ENCODE data around the gene CTBS. TPM values are rescaled to one million over a fixed set of nuclear protein-coding genes. Genes with fewer than 3 reads are reported as not detected.
A peak's percentile ranks its signal among the peaks of the same experiment; 100 is the strongest.

The CTBS gene
- total and polyA plus RNA-seq, 2 of the 13 experiments (the other 11 are each of a cell fraction or from before 2014, with no cell fraction given) = 4.7 to 12.4 TPM

DNA sequence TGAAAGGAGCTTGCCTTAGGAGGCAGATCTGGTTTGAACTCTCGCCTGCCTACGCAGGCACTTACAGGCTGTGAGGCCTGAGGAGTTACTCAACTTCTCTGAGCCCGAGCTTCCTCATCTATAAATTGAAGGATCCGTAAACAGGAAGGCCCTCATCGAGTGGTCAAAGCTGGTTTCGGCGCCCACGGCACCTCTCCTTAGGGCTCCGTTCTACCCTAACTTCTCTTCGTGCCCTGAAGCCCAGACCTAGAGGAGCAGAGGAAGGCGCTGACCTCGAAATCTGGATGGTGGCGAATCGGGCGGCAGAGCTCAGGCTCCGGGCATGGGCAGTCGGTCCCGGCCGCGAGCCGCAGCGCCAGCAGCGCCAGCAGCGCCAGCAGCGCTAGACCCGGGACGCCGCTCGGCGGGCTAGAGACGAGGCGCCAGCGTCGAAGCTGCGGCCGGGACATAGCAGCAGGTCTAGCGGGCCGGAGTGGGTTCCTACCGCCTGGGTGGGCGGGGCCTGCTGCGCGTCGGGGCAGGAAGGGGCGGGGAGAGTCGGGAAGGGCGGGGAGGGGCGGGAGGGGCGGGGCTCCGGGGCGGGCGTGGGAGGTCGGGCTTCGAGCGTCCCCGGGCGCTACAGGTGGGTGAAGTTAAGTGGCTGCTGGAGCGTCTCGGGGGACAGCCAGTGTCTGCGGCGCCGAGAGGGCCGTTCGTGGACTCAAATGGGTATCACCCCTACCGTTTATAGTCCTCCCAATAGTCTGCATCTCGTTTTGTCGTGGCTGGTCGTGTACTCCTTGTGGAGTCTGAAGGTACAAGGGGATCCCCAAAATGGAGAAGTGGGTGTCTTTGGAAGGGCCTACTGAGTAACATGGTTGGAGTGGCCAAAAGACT lies at the start of gene CTBS (continued):
- TF ChIP-seq, protein P1, sequence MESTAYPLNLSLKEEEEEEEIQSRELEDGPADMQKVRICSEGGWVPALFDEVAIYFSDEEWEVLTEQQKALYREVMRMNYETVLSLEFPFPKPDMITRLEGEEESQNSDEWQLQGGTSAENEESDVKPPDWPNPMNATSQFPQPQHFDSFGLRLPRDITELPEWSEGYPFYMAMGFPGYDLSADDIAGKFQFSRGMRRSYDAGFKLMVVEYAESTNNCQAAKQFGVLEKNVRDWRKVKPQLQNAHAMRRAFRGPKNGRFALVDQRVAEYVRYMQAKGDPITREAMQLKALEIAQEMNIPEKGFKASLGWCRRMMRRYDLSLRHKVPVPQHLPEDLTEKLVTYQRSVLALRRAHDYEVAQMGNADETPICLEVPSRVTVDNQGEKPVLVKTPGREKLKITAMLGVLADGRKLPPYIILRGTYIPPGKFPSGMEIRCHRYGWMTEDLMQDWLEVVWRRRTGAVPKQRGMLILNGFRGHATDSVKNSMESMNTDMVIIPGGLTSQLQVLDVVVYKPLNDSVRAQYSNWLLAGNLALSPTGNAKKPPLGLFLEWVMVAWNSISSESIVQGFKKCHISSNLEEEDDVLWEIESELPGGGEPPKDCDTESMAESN (CRISPR knock-in tag; conservative IDR thresholded peaks at IDR 0.05) = peak; percentile 91
- TF ChIP-seq ZNF101 (CRISPR knock-in tag; IDR thresholded peaks at IDR 0.05; ENCODE audit: borderline replicate concordance, low read depth) (no peak), RORA (CRISPR knock-in tag; IDR thresholded peaks at IDR 0.05) (0 out of 2 replicates have a peak, but pooled peaks have one; percentile 56), ZNF709 (CRISPR knock-in tag; IDR thresholded peaks at IDR 0.05) (peak; percentile 86; the same call in 1 of the 2 replicates), MAFF (IDR thresholded peaks at IDR 0.05; ENCODE audit: low read depth, low read length) (no peak), ZNF720 (CRISPR knock-in tag; IDR thresholded peaks at IDR 0.05) (0 out of 2 replicates have a peak, but pooled peaks have one; percentile 64), ZBTB7A (CRISPR knock-in tag; IDR thresholded peaks at IDR 0.05) (no peak), EED (CRISPR knock-in tag; IDR thresholded peaks at IDR 0.05) (0 out of 2 replicates have a peak, but pooled peaks have one; percentile 78), AKAP8 (CRISPR knock-in tag; IDR thresholded peaks at IDR 0.05) (no peak), NFE2L1 (CRISPR knock-in tag; IDR thresholded peaks at IDR 0.05; ENCODE audit: borderline replicate concordance) (no peak; the same call in 1 of the 2 replicates), ZFP36 (IDR thresholded peaks at IDR 0.05; ENCODE audit: borderline replicate concordance, low read depth, low read length, partially characterized antibody) (no peak), YEATS4 (CRISPR knock-in tag; IDR thresholded peaks at IDR 0.05; ENCODE audit: borderline replicate concordance) (peak; percentile 78), SMAD9 (CRISPR knock-in tag; IDR thresholded peaks at IDR 0.05) (no peak), KLF15 (CRISPR knock-in tag; IDR thresholded peaks at IDR 0.05; ENCODE audit: borderline replicate concordance) (no peak), ZNF556 (CRISPR knock-in tag; IDR thresholded peaks at IDR 0.05; ENCODE audit: borderline replicate concordance) (no peak), REPIN1 (CRISPR knock-in tag; IDR thresholded peaks at IDR 0.05; ENCODE audit: borderline replicate concordance, low read depth) (no peak), ZFP37 (CRISPR knock-in tag; IDR thresholded peaks at IDR 0.05; ENCODE audit: borderline replicate concordance) (no peak), ZFAT (CRISPR knock-in tag; conservative IDR thresholded peaks at IDR 0.05) (0 out of 2 replicates have a peak, but pooled peaks have one; percentile 37)
- TF ChIP-seq, protein P2, sequence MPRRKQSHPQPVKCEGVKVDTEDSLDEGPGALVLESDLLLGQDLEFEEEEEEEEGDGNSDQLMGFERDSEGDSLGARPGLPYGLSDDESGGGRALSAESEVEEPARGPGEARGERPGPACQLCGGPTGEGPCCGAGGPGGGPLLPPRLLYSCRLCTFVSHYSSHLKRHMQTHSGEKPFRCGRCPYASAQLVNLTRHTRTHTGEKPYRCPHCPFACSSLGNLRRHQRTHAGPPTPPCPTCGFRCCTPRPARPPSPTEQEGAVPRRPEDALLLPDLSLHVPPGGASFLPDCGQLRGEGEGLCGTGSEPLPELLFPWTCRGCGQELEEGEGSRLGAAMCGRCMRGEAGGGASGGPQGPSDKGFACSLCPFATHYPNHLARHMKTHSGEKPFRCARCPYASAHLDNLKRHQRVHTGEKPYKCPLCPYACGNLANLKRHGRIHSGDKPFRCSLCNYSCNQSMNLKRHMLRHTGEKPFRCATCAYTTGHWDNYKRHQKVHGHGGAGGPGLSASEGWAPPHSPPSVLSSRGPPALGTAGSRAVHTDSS (CRISPR knock-in tag; conservative IDR thresholded peaks at IDR 0.05) = no peak
- TF ChIP-seq, protein P3, sequence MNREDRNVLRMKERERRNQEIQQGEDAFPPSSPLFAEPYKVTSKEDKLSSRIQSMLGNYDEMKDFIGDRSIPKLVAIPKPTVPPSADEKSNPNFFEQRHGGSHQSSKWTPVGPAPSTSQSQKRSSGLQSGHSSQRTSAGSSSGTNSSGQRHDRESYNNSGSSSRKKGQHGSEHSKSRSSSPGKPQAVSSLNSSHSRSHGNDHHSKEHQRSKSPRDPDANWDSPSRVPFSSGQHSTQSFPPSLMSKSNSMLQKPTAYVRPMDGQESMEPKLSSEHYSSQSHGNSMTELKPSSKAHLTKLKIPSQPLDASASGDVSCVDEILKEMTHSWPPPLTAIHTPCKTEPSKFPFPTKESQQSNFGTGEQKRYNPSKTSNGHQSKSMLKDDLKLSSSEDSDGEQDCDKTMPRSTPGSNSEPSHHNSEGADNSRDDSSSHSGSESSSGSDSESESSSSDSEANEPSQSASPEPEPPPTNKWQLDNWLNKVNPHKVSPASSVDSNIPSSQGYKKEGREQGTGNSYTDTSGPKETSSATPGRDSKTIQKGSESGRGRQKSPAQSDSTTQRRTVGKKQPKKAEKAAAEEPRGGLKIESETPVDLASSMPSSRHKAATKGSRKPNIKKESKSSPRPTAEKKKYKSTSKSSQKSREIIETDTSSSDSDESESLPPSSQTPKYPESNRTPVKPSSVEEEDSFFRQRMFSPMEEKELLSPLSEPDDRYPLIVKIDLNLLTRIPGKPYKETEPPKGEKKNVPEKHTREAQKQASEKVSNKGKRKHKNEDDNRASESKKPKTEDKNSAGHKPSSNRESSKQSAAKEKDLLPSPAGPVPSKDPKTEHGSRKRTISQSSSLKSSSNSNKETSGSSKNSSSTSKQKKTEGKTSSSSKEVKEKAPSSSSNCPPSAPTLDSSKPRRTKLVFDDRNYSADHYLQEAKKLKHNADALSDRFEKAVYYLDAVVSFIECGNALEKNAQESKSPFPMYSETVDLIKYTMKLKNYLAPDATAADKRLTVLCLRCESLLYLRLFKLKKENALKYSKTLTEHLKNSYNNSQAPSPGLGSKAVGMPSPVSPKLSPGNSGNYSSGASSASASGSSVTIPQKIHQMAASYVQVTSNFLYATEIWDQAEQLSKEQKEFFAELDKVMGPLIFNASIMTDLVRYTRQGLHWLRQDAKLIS (CRISPR knock-in tag; IDR thresholded peaks at IDR 0.05) = no peak; the same call in 1 of the 2 replicates
- TF ChIP-seq, protein P4, sequence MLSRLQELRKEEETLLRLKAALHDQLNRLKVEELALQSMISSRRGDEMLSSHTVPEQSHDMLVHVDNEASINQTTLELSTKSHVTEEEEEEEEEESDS (CRISPR knock-in tag; IDR thresholded peaks at IDR 0.05; ENCODE audit: borderline replicate concordance) = no peak

All from HepG2 (cell line).